ENCODE data around the gene MTG1.

Gene MTG1

DNA sequence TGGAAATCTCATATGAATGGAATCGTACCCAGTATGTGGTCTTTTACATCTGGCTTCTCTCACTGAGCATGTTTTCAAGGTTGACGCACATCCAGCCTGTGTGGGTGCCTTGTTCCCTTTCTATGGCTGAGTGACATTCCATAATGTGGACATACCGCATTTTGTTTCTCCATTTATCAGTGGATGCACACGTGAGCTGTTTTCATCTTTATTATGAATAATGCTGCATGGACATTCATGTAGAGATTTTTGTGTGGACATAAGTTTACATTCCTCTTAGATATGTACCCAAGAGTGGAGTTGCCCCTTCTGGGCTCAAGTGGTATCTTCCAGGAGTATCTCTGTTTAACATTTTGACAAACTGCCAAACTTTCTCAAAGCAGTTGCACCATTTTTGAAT, 58.5 kb downstream of the MTG1 start:
- no peak for DNase-seq (ENCODE audit: low read depth in 2 of 2)

DNA sequence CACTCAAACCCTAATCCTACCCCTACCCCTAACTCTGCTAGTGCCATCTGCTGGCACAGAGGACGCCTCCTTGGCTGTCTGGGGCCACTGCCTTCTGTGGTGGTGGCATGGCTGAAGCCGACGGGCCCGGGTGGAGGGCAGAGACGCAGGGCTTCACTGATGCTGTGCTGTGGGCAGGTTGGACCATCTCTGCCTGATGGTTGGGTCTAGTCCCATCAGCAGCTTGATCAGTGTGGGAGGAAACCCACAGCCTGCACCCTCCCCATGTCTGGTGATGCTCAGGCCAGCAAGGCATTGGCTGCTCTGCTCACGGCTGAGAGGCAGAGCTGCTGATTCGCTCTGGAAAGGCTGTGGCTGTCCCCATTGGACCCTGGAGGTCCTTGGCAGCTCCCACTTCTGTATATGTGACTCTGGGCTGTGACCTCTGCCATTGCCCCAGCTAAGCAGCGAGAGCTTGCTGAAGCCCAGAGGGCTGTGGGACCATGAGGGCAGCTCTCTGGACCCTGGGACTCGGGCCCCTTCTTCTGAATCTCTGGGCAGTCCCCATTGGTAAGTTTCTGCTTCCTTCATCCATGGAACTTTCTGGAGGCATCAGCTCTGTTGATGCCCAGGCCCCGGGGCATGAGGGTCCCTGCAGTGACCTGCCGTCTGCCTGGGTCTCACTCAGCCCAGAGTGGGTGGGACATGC, 59.7 kb downstream of the MTG1 start, which contains the start of gene SCART1:
Gene SCART1 (plus strand): TSS at position 430 of the 688 bp plus-strand sequence. CDS start 53 bp downstream, at position 483.
- no peak for DNase-seq (ENCODE audit: low read depth in 2 of 2)

DNA sequence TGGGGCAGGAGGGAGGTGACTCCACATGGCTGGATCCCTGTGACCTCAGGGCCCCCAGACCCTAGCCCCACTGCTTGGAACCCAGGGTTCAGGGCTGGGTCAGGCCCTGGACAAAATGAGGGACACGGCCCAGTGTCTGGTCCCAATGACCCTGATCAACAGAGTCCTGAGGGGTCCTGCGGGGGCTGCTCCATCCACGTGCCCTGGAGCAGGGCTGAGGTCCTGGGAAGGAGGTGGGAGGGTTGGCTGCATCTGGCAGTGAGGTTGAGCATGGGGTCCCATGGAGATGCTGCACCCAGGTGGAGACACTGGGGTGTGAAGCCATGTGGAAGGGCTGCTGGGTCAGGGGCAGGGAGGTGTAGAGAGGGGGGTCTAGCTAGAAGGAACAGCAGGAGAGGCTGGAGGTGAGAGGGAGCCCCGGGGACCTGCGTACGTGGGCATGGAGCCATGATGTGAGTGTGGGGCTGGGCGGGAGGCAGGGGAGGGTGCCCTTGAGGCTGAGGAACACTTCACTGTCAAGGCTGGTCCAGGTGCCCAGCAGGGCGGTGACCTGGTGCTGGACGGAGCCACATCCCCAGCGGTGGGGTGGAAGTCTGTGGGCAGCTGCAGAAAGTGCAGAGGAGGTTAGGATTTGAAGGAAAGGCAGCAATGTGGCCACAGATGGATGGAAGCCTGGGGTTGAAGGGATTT, 60.4 kb downstream of the MTG1 start:
- DNase-seq (ENCODE audit: low read depth in 2 of 2), result no peak

DNA sequence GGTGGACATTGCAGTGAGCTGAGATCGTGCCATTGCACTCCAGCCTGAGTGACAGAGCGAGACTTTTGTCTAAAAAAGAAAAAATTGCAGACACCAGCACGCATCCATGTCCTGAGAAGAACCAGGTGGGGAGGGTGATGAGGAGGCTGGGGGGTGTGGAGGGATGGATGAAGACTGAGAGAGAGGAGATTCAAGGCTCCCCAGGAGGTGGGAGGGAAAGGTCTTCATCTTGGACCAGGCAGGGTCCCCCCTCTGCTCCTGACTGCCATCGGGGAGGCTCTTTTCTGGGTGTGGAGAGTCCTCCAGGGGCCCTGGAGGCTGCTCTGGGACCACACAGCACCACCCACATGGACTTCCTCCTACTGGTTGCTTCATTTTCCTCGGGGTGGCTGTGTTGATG, 61.2 kb downstream of the MTG1 start:
- DNase-seq (ENCODE audit: low read depth in 2 of 2), result no peak

DNA sequence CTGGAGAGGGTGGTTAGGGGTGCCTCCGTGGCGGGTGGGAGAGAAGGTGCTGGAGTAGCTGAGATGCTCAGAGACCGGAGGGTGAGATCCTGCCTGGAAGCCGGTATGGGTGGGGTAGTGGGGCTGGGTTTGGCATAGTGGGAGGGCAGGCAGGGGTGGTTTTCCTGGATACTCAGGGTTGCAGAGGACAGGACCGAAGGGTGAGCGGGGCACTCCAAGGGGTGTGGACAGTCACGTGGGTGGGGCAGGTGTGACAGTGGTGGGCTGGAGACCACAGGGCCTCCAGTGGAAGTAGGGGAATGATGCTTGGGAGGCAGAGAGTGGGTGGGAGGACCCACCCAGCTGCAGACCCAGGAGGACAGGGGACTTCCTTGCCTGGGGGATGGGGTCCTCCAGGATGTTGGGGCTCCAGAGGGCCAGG, 61.7 kb downstream of the MTG1 start:
- no peak for DNase-seq (ENCODE audit: low read depth in 2 of 2)

DNA sequence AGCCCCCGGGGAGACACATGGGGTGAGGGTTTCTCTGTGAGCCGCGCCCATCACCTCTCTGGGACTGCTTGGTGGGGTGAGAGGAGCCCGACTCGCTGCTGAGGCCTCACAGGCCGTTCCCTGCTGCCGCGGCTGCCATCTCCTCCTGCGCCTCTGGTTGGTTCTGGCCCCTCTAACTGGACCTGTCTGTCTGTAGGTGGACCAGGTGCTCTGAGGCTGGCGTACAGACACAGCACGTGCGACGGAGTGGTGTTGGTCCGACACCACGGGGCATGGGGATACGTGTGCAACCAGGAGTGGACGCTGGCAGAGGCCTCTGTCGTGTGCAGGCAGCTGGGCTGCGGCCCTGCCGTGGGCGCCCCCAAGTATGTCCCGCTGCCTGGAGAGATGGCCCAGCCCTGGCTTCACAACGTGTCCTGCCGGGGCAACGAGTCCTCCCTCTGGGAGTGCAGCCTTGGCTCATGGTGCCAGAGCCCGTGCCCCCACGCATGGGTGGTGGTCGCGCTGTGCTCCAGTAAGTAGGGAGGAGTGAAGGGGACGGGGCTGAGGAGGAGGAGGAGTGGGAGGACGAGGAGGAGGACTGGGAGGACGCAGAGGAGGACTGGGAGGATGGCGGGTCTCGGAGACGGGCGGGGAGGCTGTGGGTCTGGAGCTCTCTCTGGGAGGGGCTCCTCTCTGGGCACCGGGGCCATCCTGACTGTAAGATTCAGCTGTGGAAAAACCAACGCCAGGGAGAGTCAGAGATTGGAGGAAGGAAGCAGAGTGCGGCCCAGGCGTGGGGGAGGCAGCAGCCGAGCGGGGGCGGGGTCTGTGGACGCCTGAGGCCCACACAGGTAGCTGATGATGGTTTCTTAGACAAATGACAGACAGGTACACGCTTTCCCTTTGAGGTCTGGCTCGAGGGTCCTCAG, 62.3 kb downstream of the MTG1 start:
- DNase-seq (ENCODE audit: low read depth in 2 of 2), result no peak

DNA sequence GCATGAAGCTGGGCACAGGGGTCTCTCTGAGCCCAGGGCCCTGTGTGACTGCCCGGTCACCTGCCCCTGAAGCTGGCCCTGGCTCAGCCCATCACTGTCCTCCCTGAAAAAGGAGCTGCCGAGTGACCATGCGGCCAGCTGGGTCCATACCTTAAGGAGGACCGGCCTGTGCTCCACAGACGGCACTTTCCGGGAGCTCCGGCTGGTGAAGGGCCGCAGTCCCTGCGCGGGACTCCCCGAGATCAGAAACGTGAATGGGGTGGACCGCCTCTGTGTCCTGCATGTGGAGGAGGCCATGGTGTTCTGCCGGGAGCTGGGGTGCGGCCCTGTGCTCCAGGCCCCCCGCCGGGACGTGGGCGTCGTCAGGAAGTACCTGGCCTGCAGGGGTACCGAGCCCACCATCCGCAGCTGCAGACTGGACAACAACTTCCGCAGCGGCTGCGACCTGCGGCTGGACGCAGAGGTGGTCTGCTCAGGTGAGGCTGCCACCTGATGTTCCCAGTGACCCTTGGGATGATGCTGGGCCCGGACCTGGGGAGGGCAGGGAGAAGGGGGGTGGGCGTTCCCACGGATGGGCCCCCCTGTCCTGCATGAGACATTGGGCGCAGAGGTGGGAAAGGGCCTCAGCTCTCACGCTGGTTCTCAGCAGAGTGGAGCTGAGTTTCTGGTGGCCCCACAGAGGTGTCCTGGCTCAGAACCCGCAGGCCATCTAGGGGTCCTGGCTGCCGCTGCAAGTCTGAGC, 63.3 kb downstream of the MTG1 start:
- DNase-seq (ENCODE audit: low read depth in 2 of 2), result no peak

DNA sequence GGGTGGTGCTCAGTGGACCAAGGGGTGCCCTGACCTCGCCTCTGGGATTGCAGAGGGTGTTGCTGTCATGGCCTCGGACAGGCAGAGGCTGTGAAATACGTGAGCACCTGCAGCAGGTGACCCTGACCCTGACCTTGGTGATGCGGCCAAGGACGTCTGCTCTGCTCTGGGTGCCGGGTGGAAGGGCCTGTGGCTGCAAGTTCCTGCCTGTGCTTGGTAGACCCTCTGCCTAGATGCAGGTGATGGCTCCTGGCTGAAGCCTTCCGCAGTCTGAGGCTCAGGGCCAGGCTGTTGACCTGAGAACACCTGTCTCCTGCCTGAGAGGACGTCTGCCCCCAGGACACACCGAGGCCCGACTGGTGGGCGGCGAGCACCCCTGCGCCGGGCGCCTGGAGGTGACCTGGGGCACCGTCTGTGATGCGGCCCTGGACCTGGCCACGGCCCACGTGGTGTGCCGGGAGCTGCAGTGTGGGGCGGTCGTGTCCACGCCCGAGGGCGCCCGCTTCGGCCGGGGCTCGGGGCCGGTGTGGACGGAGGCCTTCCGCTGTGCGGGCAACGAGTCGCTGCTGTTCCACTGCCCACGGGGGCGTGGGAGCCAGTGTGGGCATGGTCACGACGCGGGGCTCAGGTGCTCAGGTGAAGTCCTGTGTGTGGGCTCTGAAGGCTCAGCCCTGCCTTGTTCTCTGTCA, 64.2 kb downstream of the MTG1 start:
- no peak for DNase-seq (ENCODE audit: low read depth in 2 of 2)

DNA sequence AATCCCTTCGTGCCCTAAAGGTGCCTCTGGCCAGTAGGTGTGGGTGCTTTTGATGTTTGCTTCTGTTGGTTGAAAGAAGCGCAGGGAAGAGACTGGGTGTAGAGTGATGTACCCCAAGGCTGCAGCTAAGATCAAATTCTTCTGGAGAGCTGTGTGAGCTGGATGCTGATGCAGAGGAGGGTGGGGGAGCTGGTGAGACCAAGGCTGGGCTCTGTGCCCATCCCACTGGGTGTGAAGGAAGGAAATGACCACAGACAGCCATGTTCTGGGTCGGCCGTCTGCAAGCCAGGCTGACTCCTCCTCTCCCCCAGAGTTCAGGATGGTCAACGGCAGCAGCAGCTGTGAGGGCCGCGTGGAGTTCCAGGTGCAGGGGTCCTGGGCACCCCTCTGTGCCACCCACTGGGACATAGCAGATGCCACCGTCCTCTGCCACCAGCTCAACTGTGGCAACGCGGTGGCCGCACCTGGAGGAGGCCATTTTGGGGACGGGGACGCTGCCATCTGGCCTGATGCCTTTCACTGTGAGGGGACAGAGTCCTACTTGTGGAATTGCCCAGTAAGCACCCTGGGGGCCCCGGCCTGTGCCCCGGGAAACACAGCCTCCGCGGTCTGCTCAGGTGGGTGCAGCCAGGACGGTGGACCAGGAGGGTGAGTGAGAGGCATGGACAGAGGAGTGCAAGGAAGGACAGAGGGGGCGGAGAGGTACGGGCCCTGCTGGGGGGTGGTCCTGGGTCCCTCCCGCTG, 64.9 kb downstream of the MTG1 start:
- DNase-seq (ENCODE audit: low read depth in 2 of 2), result no peak

DNA sequence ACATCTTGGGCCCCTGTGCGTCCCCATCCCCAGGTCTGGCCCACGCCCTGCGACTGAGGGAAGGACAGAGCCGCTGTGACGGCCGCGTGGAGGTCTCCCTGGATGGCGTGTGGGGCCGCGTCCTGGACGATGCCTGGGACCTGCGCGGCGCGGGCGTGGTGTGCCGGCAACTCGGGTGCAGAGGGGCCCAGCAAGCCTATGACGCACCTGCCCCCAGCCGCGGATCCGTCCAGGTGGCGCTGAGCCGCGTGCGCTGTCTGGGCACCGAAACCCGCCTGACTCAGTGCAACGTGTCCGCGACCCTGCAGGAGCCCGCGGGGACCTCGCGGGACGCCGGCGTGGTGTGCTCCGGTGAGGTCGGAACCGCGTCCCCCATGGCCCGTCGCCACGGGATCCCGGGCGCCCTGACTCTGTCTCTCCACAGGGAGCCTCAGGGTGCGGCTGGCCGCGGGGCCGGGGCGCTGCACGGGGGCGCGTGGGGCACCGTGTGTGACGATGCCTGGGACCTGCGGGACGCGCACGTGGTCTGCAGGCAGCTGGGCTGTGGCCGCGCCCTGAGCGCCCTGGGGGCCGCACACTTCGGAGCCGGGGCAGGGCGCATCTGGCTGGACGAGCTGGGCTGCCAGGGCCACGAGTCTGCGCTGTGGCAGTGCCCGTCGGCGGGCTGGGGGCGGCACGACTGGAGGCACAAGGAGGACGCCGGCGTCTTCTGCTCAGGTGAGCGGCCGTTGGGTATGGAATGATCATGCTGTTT, 65.7 kb downstream of the MTG1 start:
- no peak for DNase-seq (ENCODE audit: low read depth in 2 of 2)

DNA sequence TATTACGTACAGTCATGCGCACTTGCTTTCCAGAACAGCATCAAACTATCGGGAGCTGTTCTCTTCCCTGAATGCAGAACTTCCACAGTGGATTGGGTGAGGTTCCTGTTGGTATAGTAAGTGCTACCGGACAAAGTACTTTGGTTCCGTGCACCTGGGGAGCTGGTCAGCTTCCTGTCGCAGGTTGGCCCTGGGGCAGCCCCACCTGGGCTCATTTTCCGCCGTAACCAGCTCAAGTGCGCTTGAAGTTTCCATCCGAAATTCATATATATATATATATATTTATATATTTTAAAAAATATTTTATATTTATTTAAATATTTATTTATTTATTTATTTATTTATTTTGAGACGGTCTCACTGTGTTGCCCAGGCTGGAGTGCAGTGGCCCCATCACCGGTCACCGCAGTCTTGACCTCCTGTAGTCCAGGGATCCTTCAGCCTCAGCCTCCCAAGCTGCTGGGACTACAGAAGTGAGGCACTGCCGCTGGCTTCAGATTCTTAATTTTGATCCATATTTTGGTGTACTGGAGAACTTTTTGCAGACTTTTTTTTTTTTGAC, 66.3 kb downstream of the MTG1 start:
- DNase-seq (ENCODE audit: low read depth in 2 of 2), result no peak

DNA sequence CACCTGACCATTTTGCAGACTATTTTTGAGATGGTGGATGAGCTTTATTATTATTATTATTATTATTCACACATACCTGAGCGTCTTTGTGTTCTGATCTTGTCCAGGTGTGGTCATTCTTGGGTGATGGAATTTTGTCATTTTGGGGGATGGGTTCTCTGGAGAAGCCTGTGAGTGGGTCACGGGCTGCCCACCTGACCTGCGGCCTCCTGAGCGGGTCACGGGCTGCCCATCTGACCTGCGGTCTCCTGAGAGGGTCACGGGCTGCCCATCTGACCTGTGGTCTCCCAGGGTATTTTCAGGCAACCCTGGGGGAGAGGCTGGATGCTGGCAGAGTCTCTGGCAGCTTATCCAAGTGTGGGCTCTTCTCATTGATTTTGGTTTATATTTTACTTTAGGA, 67.1 kb downstream of the MTG1 start:
- no peak for DNase-seq (ENCODE audit: low read depth in 2 of 2)

DNA sequence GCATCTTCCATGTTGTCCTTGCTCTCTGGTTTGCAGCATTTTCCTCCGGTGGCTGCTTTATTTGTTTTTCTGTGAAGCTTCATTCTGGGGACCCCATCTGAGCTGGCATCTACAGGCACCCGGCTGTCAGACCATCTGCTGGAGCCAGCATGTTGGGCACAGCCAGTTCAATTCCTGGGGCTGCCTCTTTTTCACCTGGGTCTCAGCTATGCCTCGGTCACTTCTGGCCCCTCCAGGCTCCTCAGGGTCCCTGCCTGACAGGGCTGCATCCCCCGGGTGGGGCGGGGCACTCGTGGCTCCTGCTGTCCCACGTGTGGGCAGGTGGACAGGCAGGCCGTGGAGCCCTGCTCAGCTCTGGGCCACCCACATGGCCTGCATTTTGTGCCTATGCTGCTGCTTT, 67.9 kb downstream of the MTG1 start:
- DNase-seq (ENCODE audit: low read depth in 2 of 2), result no peak

DNA sequence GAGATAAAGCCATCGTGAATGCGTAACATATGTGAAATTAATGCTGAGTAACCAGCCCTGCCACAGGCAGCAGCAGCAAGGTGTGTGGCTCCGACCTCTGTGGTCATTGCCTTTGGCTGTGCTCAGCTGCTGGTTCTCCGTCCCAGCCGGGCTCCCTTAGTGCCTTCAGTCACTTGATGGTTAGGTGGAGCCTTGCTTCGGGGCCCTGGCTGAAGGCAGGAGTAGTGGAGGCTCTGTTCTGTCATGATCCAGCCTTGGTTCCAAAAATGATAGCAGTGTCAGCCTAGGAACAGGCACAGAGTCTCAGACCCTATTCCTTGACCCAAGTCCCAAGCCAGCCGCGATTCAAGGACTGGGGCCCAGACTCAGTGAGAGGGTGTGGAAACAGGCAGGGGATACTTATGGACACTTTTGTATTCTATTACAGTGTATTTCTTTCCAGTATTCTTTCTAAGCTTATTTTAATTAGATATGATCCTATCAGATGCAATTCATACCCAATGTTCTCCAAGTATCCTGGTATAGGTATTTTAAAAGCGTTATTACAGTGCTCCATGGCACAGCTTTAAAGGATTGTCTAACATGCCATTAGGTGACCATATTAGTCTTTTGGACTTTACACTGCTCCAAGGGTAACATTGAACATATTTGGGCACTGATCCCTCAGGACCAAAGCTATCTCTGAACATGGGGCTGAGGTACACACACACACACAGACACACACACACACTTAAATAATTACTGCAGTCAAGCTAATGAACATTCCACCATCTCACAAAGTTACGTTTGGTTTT, 68.8 kb downstream of the MTG1 start:
- no peak for DNase-seq (ENCODE audit: low read depth in 2 of 2)

DNA sequence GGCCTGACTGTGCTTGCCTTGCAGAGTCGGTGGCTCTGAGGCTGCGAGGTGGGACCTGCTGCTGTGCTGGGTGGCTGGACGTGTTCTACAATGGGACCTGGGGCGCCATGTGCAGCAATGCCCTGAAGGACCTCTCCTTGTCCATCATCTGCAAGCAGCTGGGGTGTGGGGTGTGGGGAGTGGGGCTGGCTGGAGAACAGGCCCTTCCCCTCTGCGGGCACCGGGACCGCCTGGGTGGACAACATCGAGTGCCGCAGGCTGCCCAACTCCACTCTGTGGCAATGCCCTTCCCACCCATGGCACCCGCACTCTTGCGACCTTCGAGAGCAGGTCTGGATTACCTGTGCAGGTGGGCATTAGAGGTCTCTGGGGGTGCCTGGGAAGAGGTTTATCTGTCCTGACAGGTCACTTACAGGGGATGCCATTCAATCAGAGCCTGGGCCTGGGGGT, 70.7 kb downstream of the MTG1 start:
- DNase-seq (ENCODE audit: low read depth in 2 of 2), result no peak

DNA sequence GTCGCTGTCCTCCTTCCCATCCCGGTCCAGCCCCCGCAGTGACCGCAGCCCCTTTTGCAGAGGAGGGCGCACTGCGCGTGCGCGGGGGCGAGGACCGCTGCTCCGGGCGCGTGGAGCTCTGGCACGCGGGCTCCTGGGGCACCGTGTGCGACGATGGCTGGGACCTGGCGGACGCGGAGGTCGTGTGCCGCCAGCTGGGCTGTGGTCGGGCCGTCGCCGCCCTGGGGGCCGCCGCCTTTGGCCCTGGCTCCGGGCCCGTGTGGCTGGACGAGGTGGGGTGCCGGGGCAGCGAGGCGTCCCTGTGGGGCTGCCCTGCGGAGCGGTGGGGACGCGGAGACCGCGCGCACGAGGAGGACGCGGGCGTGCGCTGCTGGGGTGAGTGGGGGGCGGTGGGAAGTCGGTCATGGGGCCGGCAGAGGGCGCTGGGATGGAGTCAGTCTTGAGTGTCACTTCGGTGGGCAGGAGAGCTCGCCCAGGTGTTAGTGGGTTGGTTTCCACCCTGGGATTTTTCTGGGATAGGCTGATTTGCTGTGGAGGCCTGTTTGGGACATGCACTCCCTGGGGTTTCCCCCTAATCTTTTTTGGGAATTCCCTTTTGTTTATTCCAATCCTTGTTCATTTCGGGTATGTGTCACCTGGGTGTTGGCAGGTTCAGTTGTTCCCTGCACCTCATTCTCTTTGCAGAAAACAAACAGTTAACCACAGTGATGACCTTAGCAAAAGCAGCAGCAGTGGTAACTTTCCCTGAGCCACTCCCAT, 71.4 kb downstream of the MTG1 start:
- DNase-seq (ENCODE audit: low read depth in 2 of 2), result no peak

DNA sequence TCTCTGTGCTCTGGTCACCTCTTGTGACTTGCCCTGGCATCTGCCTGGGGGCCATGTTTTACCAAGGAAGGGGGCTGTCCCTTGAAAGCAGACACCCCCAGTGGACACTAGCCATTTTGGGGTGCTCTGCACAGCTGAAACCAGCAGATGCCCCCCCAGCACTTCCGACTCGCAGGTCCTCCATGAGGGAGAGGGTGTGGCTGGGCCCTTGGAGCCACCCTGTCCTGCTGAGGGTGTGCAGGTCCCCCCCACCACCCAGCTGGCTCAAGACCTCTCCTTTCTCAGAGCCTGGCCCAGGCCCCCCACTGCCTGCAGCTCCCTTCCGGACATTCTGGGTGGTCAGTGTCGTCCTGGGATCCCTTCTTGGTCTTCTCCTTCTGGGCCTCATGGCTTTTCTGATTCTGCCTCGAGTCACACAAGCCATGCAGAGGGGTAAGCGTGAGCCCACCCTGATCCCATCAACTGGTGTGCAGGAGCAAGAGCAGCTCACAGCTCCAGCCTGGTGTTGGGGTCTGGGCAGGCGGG, 72.1 kb downstream of the MTG1 start:
- DNase-seq (ENCODE audit: low read depth in 2 of 2), result no peak

All from fibroblast of skin of left quadriceps (primary cell).